Right ventricle myocardium superior (tissue), 1 donor: ENCODE measurements around the gene GPR151. TPM values are rescaled to one million over a fixed set of nuclear protein-coding genes. Genes with fewer than 3 reads are reported as not detected.
A peak's percentile ranks its signal among the peaks of the same experiment; 100 is the strongest.

ENCODE experiments used
- ATAC-seq: fragments of 200-7000 bp; cut with Tn5 transposase; one replicate; pipeline ENCODE4 v1.9.1; 2020; ENCODE audit warnings: mild to moderate bottlenecking; ENCODE audit not compliant: poor library complexity
- DNase-seq: peaks from one replicate; pipeline ENCODE4 v3.0.0-alpha.2; 2020
- intact Hi-C: fragments of 100-400 bp; cut with DNase I; formaldehyde crosslinking; loops from one replicate; pipeline ENCODE4 v1.11.2; 2022
- total RNA-seq: library from RNA; stranded (reverse); fragmentation: NEBNext Ultra II Directional; extraction: Animal tissue kit (Norgen Biotek cat#: 25700); gene quantifications from one replicate; pipeline ENCODE4 v1.2.1, GENCODE V29; 2021
- donor health status: DM: no; HTN: yes; CAD: no; lungs with severe emphysema.

The GPR151 gene
- total RNA-seq, 1 donor from 2014 or later: not detected

DNA sequence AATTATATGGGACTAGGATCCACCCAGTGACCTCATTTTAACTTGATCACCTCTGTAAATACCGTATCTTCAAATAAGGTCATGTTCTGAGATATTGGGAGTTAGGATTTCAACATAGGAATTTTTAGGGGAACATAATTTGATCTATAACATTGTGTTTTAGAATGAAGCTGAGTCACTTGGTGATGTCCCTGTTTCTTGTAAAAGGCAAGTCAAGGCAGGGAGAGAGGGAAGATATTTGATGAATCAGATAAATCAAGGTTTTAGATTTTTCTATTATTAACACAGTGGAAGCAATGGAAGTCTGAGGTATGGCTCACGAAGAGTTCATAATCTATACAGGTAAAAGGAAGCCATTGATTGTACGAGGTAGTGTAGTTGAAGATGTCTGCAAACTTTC lies 11.8 kb upstream of the GPR151 start:
- DNase-seq (no peak), ATAC-seq (no peak)
- intact Hi-C loops: no loop called here

DNA sequence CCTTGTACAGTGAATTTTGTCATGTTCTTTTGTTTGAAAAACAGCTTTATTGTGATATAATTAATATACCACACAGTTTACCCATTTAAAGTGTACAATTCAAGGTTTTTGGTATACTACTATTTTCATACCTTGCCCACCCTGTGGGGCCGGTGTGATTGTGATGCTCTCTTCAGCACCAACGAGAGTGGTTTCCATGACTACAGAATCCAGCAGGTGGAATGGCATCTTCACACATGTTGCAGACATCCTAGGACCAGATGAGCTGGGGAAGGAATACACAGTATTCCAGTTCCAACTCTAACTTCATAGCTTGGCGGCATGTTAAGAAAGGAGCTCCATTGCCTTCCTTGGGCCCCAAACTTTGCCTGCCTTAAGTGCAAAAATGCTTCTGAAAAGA lies 7.7 kb upstream of the GPR151 start:
- intact Hi-C loops: no loop called here
- ATAC-seq: no peak
- DNase-seq: no peak

DNA sequence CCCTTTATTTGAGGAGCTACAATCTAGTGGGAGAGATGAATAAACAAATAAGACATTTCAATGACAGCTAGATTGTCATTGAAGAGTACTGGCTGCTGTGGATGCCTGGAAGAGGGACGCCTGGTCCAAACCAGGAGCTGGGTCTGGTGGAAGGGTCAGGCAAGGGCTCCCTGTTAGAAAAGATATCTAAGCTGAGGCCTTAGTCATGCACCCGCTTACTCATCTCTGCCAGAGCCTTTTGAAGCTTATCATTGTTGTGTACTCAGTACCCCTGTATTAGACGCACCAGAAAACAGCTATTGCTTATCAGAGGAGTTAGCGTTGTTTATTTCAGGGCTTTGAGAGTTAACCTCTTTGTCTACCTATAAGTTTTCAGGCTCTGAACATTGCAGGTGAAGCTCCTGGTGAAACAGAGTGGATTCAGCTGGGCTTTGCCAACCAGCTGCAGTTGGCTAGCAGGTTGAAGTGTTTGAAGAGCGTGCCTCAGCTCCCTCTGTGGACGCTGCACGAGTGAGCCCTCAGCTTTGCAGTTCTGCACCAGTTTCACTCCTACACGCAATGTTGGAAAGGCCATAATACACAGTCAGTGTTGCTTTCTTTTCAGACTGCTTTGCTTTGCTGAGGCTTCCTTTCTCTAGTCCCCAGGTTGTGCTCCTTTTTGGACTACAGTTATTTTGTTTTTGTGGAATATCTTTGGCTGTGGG lies 5.6 kb upstream of the GPR151 start:
- DNase-seq: no peak
- intact Hi-C loops: no loop called here
- no peak for ATAC-seq

DNA sequence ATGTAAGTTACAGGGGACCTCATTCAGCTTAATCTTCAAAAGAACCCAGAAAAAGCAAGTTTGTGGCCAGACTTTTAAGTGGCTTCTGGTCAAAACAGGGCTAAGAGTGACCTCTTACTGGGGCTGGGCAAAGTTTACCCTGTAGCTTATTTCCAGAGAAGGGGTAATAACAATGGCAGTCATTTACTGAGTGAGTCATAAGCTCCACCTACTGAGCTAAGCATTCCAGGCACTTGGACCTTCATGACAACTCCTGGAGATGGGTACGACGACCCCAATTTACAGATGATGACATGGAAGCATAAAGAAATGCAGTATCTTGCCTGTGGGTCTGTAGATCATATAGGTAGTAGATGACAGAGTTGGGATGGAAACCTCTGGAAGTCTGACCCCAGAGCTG lies 4.7 kb upstream of the GPR151 start:
- DNase-seq: no peak
- intact Hi-C loops: no loop called here
- ATAC-seq: no peak

DNA sequence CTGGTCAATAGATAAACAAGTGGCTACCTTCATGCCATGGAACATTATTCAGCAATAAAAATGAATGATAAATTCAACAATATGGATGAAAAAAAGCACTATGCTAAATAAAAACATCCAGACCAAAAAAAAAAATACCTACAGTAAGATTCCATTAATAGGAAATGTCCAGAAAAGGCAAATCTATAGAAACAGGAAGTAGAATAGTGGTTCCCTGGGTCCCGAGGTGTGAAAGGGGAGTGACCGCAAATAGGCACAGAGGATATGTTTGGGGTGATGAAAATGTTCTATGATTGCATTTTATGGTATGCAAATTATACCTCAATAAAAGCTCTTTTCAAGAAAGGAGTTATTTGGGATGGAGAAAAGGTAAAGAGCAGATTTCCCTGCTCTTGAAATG lies 3.6 kb upstream of the GPR151 start:
- intact Hi-C loops: no loop called here
- ATAC-seq (no peak), DNase-seq (no peak)

DNA sequence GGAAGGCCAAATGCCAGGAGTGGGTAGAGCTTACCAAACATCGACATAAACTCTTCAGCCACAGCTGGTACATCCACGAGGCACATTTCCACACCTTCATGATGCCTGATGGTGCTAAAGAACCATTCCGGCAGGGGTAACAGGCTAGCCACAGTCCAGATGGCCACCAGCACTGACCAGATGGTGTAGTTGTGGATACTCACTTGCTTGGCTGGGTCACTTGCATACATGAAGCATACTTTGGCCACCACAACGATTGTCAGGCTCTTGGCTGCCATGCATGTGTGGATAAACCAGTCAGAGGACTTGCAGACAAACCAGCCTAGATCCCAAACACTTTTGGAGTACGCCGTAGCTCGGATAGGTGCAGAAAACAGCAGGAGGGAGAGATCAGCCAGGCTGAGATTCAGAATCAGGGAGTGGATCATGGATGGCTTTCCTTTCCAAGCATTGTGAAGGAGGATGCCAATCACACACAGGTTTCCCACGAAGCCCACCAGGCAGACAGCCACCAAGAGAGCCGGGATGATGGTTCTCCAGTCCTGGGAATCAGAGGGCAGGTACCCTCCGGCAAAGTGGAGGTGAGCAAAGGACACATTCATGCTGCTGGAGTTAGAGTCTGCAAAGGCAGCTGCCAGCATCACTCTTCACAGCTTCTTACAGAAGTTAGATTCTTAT lies 378 bp downstream of the GPR151 start:
- intact Hi-C loops: no loop called here
- no peak for DNase-seq
- no peak for ATAC-seq

DNA sequence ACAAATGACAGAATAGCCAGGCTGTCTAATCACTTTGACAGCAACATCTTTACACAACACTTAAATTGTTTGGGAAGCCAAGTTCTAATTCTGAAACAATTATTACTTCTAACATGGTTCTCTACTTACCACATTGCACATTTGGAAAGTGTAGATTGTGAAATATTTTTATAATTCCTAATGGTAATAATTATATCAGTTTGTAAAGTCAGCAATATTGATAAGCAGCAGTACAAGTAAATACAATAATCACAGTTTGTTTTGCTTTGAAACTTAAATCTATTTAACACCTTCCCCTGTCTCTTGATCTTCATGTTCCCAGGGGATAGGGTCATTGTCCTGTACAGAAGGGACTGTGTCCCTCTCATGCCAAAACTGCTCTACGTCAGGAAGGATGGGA lies 1.4 kb downstream of the GPR151 start:
- intact Hi-C loops: no loop called here
- ATAC-seq: no peak
- no peak for DNase-seq

DNA sequence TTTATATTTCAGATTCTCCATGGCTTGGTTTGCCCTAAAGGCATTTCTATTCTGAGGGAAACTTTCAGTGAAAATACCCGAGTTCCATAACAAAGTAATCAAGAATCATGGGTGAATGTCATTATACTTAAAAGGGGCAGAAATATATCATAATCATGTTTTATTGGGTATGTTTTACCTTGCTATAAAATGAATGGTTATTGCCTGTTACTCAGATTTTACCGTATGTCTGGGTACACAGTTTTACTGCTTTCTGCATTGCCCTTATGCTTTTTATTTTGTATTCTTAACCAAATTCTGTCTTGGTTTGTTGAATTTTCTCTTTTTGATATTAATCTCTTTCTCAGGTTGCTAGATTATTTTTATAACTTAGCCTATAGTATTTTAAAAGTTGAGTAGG lies 2.5 kb downstream of the GPR151 start:
- no peak for DNase-seq
- intact Hi-C loops: no loop called here
- ATAC-seq: no peak

DNA sequence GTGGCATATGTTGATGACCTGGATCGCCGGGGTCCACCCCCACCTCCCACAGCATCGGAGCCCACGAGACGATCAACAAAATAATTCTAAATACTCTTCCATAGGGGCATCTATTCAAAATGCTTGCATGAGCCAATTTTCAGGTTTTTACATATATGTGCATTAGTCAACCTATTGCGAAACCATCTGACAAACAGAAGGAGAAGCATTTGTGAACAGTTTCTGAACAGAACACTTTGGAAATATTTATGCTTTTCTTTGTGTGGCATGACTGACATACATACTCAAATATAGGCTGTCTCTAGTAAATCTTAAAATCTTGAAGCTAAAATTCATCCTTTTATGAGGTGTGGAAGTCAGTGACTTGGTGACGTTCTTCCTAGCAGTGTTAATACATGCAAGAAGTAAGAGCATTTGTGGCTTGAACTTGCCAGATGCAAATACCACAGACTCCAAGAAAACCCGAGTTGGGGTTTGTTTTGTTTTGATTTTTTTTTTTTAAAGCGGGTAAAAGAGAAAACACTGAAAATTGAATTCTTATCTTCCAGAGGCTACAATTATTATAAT lies 5.3 kb downstream of the GPR151 start:
- intact Hi-C loops: no loop called here
- ATAC-seq (no peak), DNase-seq (no peak)

DNA sequence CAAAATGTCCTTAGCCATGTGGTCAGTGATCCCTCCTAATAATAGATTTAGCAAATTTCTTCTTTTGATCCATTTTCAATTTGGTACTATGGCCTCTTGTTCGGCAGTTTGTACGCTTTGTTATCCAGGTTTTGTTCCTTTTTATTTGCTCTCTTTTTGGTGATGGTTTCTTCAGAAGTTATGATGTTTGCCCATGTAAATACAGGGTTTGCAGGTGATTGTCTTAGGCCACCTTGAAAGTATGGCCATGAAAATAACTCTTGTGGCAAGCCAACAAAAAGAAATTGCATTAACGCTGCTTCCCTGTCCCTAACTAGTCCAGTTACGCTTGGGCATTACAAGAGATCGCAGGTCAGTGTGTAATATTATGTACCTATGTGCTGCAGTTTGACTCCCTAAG lies 8.6 kb downstream of the GPR151 start:
- ATAC-seq: no peak
- intact Hi-C loops: no loop called here
- DNase-seq: no peak

DNA sequence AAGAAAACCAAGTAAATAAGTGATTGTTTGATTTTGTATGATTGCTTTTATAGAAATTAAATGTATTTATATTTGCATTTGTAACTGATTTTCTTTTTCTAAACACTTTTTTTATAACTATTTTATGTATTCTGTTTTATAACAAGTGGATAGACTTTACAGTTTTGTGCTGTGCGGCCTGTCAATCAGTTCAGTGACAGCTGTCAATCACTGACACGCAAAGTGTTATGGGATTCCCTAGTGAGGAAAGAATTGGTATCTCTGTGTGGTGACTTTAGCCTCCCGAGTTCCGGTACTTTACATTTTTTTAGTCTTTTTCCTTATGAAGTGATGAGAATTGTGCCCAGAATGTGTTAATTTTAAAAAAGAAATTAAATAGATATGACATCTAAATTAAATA lies 16.3 kb downstream of the GPR151 start:
- intact Hi-C loops: no loop called here
- no peak for ATAC-seq
- no peak for DNase-seq

DNA sequence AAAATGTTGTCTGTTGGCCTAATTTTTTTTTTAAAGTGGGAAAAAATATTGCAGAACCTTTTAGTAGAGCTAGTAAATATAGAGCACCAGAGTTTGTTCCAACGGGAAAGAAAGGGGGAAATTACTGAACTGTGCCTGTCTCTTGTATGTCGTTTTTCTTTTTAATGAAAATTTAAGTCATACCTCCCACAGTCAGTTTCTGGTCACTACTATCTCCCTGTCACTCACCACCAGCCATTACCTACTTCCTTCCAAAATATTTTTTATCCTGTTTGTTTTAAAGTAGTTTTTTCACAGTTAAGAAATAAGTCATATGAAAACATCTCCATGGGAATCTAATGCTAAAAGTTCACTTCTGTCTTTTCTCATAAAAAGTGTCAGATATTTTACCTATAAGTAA lies 21.3 kb downstream of the GPR151 start:
- intact Hi-C loops: no loop called here
- ATAC-seq (no peak), DNase-seq (no peak)

DNA sequence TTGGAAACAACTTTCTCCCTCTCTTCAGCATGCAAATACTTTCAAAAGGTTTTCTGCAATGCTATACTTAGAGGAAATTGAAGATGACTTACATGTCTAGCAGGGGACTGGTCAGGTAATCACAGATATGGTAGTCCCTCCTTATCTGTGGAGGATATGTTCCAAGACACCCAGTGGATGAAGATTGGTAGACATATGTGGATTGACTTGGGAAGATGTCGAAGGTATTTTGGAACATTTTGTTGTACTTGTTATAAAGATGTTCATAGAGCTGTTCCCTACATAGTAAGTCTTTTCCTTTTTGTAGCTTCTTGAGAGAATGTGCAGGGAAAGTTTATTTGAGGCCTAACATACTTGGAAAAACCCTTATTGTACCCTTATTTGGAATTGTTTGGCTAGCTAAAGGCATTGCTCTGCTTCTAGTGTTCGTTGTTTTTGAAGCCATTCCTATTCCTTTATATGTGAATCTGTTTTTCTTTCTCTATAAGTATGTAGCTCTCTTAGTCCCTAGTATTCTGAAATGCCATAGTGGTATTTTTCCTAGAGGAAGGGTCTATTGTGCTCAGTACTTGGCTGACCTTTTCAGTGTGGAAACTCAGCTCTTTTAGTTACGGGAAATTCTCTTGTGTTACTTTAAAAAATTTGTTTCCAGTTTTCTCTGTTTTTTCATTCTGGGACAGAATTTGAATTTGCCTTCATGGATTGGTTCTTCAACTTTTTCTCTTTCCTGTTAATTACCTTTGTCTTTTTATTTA lies 25.7 kb downstream of the GPR151 start:
- DNase-seq (no peak), ATAC-seq (no peak)
- intact Hi-C loops: no loop called here

DNA sequence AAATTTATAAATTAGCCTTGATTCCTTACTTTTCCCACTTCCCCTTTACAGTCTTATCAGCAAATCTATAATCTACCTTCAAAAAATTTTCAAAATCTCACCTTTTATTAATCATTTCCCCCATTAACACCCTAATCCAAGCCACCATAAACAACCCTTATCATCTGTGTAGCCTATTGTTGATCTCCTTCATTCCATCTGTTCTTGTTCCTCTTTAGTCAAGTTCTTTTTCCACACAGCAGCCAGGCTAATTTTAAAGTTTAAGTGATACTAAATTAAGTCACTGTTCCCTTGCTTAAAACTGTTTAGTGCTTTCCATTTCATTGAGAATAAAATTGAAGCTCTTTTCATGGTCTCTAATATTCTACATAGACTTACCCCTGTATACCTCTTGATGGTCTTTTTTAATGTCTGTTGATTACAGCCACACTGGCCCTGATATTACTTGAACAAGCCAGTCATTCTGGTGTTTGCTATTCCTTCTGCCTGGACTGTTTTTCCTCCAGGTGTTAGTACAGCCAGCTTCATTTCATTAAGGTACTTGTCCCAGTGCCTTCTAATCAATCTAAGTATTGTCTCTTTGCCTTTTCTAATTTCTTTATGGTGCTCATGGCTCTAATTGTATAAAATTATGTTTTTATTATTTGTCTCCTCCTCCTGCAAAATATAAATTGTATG lies 31.1 kb downstream of the GPR151 start:
- DNase-seq (no peak), ATAC-seq (peak; percentile 80)
- intact Hi-C loops: no loop called here

DNA sequence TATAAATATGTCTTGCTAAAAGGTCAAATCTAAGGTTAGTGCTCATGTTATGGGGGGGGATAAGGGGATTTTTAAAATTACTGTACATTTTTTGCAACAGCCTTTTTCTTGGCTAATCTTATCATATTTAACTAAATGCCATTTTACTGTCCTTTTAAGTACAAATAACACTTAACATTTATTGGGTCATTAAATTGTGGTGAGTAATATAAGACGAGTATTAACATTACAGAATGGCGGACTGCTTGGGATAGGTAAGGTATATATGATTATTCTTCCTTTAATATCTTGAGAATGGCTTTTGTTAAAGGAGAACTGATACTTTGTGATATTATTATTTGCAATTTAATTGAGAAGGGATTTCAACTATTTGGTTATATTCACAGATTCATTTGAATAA lies 33.2 kb downstream of the GPR151 start:
- intact Hi-C loops: no loop called here
- ATAC-seq: no peak
- no peak for DNase-seq

DNA sequence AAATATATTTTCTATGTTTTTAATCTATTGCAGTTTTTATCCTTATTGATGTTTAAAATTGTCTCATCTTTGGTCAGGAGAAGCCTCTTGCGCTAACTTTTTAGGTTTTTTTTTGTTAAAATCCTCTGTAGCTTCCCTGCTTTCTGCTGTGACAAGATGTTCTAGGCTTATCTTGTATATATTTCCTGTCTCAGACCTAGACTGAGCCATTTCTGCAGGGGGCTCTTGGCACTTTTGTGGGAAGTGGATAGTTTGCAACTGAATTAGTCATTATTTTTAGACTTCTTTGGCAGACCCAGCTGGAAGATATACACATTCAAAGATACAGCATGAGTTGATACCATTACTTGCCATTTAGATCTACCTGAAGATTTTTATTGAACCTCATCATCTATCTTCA lies 40.1 kb downstream of the GPR151 start:
- intact Hi-C loops: no loop called here
- ATAC-seq: no peak

DNA sequence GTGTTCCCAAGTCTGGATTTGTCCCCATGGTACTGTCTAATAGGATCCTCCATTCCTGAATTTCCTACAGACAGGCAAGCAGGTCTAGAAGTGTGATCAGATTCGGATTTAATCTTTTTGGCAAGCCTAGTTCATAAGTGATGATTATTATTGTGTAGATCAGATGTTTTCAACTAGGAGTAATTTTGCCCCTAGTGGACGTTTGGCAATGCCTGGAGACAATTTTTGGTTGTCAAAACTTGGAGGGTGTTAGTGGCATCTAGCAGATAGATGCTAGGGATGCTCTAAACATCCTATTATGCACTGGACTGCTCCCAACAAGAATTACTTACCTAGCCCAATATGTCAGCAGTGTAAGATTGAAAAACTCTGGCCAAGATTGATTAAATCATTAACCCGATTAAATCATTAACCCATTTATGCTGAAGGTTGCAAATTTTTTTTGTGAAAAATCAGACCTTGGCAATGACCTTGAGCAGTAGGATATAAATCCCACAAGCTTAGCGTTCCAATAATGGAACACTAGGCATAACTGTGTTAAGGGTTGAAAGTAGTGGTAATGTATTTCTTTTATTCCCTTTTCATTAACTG lies 40.7 kb downstream of the GPR151 start:
- intact Hi-C loops: no loop called here
- ATAC-seq (no peak), DNase-seq (no peak)

More for the DNA sequence above, 40.1 kb downstream of the GPR151 start:
- DNase-seq: no peak

DNA sequence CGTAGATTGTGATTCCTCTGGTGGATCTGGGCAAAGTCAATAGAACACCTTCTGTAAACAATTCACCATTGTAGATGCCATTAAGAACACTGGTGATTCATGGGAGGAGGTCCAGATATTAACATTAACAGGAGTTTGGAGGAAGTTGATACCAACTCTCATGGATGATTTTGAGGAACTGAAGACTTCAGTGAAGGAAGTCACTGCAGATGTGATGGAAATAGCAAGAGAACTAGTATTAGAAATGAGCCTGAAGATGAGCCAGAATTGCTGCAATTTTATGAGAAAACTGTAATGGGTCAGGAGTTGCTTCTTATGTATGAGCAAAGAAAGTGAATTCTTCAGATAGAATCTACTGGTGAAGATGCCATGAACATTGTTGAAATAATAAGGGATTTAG lies 41.9 kb downstream of the GPR151 start:
- ATAC-seq (no peak), DNase-seq (no peak)
- intact Hi-C loops: no loop called here

DNA sequence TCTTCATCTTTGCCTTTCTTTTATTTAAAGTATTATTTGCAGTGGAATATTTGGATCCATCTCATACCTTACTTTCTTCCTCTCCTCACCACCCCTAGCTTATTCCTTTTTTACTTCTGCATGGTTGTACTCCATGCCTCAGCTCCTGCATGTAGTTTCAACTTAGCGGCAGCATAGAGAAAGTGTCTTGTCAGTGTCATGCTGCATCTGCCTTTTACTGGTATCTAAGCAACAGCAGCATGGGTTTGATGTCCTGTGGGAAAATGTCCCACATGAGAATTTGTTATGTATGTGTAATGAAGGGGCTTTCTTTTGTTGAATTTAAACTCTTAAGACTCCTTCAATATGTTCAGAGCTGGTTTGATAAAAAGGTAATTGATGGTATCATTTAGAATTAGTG lies 48.2 kb downstream of the GPR151 start:
- intact Hi-C loops: no loop called here
- ATAC-seq: no peak
- DNase-seq: no peak
